Kidney epithelial cell (primary cell): ENCODE data around the gene MGMT. TPM values are rescaled to one million over a fixed set of nuclear protein-coding genes. Genes with fewer than 3 reads are reported as not detected.

Experiments used
- DNase-seq: peaks from one replicate; pipeline ENCODE4 v3.0.0-alpha.2; 2010; ENCODE audit warnings: low read depth
- H3K27me3 ChIP-seq: 2 replicates; pipeline ENCODE4 v1.6.0; 2011; ENCODE audit warnings: low read length; ENCODE audit not compliant: control insufficient read depth, insufficient read depth
- H3K36me3 ChIP-seq: 2 replicates; pipeline ENCODE4 v1.5.1; 2011; ENCODE audit warnings: low read length; ENCODE audit not compliant: control insufficient read depth, insufficient read depth
- H3K4me3 ChIP-seq: 2 replicates; pipeline ENCODE4 v1.5.1; 2011; ENCODE audit warnings: low read depth, mild to moderate bottlenecking, control low read depth, low read length
- total RNA-seq: library from RNA; depleted of rRNA; stranded (reverse); fragments of >200 nt; gene quantifications from 2 replicates; pipeline ENCODE4 v1.2.3, GENCODE V29; 2015
- TF ChIP-seq, protein P1 (sequence below): IDR thresholded peaks from 2 replicates; pipeline ENCODE4 v1.5.1; 2011; ENCODE audit warnings: mild to moderate bottlenecking, moderate library complexity, low read length, control low read depth, inconsistent platforms; ENCODE audit not compliant: insufficient read depth, poor library complexity, severe bottlenecking

Gene MGMT
- total RNA-seq, 1 donor from 2014 or later, result 36.1 TPM

DNA sequence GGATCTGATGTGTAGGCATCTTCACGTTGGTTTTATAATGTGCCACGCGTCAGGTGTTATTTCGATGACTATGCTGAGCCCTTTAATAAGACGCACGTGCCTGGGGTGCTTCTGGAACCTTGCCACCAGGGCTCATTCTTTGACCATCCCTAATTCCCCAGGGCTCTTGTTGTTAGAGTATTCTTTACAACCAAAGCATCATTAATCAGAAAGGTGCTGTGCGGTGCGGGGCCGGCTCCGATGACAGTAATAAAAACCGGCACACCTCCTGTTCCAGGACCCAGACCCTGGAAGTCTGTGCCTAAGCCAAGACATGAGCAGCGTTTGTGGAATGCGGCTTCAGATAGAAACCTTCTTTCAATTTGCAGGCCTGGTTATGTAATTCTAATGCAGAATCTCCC, 58.4 kb downstream of the MGMT start:
- Histone ChIP-seq H3K36me3 (no peaks in the 10 kb centered on the region), H3K27me3 (no peaks in the 10 kb centered on the region), H3K4me3 (no peak overlapping the region)
- no peak for DNase-seq
- TF ChIP-seq, protein P1, sequence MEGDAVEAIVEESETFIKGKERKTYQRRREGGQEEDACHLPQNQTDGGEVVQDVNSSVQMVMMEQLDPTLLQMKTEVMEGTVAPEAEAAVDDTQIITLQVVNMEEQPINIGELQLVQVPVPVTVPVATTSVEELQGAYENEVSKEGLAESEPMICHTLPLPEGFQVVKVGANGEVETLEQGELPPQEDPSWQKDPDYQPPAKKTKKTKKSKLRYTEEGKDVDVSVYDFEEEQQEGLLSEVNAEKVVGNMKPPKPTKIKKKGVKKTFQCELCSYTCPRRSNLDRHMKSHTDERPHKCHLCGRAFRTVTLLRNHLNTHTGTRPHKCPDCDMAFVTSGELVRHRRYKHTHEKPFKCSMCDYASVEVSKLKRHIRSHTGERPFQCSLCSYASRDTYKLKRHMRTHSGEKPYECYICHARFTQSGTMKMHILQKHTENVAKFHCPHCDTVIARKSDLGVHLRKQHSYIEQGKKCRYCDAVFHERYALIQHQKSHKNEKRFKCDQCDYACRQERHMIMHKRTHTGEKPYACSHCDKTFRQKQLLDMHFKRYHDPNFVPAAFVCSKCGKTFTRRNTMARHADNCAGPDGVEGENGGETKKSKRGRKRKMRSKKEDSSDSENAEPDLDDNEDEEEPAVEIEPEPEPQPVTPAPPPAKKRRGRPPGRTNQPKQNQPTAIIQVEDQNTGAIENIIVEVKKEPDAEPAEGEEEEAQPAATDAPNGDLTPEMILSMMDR, result no peak

- DNase-seq, result no peak
- no peaks in the 10 kb centered on the region for H3K27me3 ChIP-seq
- H3K36me3 ChIP-seq, result no peaks in the 10 kb centered on the region
- H3K4me3 ChIP-seq, result no peak overlapping the region
- TF ChIP-seq, protein P1, result no peak
These were observed 59.9 kb downstream of the MGMT start for GRCh38 chr10:129526943-129527342.

GRCh38 chr10:129528376-129528978, 61.4 kb downstream of the MGMT start:
- DNase-seq, result no peak
- H3K27me3 ChIP-seq, result no peaks in the 10 kb centered on the region
- H3K4me3 ChIP-seq, result no peak overlapping the region
- no peaks in the 10 kb centered on the region for H3K36me3 ChIP-seq
- TF ChIP-seq, protein P1, result no peak

DNA sequence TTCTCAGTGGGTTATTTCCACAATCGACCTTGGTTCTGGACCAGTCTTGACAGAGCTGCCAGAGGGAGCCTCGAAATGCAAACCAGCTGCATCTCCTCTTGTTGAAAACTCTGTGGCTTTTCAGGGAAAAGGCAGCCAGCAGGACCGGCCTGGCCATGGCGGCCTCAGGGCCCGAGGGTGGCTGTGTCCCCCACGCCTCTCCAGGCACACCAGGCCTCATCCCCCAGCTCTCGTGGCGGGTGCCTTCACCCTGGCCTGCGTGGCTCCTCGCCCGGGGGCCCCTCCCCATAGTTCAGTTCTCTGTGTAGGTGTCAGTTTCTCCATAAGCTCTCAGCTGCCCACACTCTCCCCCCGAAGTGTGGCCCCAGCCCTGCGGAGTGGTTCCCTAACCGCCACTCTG, 63.5 kb downstream of the MGMT start:
- DNase-seq, result no peak
- Histone ChIP-seq H3K27me3 (no peaks in the 10 kb centered on the region), H3K4me3 (no peak overlapping the region), H3K36me3 (no peaks in the 10 kb centered on the region)
- TF ChIP-seq, protein P1, result no peak

GRCh38 chr10:129531195-129531968, 64.3 kb downstream of the MGMT start:
- Histone ChIP-seq H3K27me3 (no peaks in the 10 kb centered on the region), H3K36me3 (no peaks in the 10 kb centered on the region), H3K4me3 (no peak overlapping the region)
- TF ChIP-seq, protein P1, result no peak
- DNase-seq, result peak; percentile 82
